OCI-LY3 (cell line): Measurements from ENCODE around the gene TRIO.

Experiments used
- EZH2phosphoT487 ChIP-seq: fragments of 200-600 bp; shearing (Covaris generic); IDR thresholded peaks from 2 replicates; pipeline ENCODE4 v1.6.1; 2018; ENCODE audit warnings: antibody characterized with exemption, mixed run types, low read depth
- TF ChIP-seq, protein P1 (sequence below): fragments of 200-600, 300-600 bp; sonication (generic); IDR thresholded peaks from 2 replicates; pipeline ENCODE4 v1.5.1; 2014; ENCODE audit warnings: antibody characterized with exemption, low read length, low read depth

- TF ChIP-seq, protein P1, sequence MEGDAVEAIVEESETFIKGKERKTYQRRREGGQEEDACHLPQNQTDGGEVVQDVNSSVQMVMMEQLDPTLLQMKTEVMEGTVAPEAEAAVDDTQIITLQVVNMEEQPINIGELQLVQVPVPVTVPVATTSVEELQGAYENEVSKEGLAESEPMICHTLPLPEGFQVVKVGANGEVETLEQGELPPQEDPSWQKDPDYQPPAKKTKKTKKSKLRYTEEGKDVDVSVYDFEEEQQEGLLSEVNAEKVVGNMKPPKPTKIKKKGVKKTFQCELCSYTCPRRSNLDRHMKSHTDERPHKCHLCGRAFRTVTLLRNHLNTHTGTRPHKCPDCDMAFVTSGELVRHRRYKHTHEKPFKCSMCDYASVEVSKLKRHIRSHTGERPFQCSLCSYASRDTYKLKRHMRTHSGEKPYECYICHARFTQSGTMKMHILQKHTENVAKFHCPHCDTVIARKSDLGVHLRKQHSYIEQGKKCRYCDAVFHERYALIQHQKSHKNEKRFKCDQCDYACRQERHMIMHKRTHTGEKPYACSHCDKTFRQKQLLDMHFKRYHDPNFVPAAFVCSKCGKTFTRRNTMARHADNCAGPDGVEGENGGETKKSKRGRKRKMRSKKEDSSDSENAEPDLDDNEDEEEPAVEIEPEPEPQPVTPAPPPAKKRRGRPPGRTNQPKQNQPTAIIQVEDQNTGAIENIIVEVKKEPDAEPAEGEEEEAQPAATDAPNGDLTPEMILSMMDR: no peak
- no peak for TF ChIP-seq EZH2phosphoT487
Measured at GRCh38 chr5:14439087-14439871, 296.1 kb downstream of the TRIO start.
